Spleen (tissue), 11 donors: ENCODE data around the gene CHD9NB. TPM values are rescaled to one million over a fixed set of nuclear protein-coding genes. Genes with fewer than 3 reads are reported as not detected.

Source experiments
- DNase-seq: peaks from one replicate; pipeline ENCODE4 v3.0.0-alpha.2; 2020
- H3K27ac ChIP-seq, 8 donors: fragments of 200-600 bp; sonication (generic) in 7 of 8; 1 replicate in 4 of 8; 2 replicates in 4 of 8; pipeline versions ENCODE4 v1.5.0 to v1.8.0; 2016 to 2021; ENCODE audit warnings: inconsistent platforms in 4 of 8, mild to moderate bottlenecking in 4 of 8, moderate library complexity in 1 of 8
- H3K27me3 ChIP-seq, 7 donors: fragments of 200-600 bp; sonication (generic) in 6 of 7; replicated peaks in 1 of 7; 1 replicate in 4 of 7; 2 replicates in 3 of 7; pipeline versions ENCODE4 v1.5.0 to v1.8.0; 2016 to 2021; ENCODE audit warnings: inconsistent platforms in 3 of 7, mild to moderate bottlenecking in 1 of 7
- H3K36me3 ChIP-seq, 6 donors: fragments of 200-600 bp; sonication (generic) in 5 of 6; 1 replicate in 4 of 6; 2 replicates in 2 of 6; pipeline versions ENCODE4 v1.5.0 to v1.8.0; 2016 to 2021; ENCODE audit warnings: inconsistent platforms in 2 of 6
- H3K4me1 ChIP-seq, 6 donors: fragments of 200-600 bp; sonication (generic) in 5 of 6; 1 replicate in 3 of 6; 2 replicates in 3 of 6; pipeline versions ENCODE4 v1.5.0 to v1.8.0; 2016 to 2021; ENCODE audit warnings: inconsistent platforms in 3 of 6
- H3K4me3 ChIP-seq, 8 donors: fragments of 200-600 bp; sonication (generic) in 7 of 8; 1 replicate in 4 of 8; 2 replicates in 4 of 8; pipeline versions ENCODE4 v1.5.0 to v1.8.0; 2016 to 2021; ENCODE audit warnings: inconsistent platforms in 4 of 8, mild to moderate bottlenecking in 4 of 8, moderate library complexity in 2 of 8
- H3K9me3 ChIP-seq, 8 donors: fragments of 200-600 bp; sonication (generic) in 7 of 8; 1 replicate in 4 of 8; 2 replicates in 4 of 8; pipeline versions ENCODE4 v1.5.0 to v1.8.0; 2016 to 2021; ENCODE audit warnings: inconsistent platforms in 4 of 8
- CTCF ChIP-seq, 11 experiments: fragments of 200-600 bp in 7 of 11; fragments of 450-650 bp in 4 of 11; sonication (generic) in 4 of 11; IDR thresholded peaks in 8 of 11; conservative IDR thresholded peaks in 3 of 11; 1 replicate in 7 of 11; 2 replicates in 4 of 11; pipeline versions ENCODE4 v1.4.0 to v1.8.0; 2016 to 2021; ENCODE audit warnings: antibody characterized with exemption in 11 of 11, inconsistent platforms in 4 of 11, mild to moderate bottlenecking in 1 of 11
- POLR2A ChIP-seq, 3 donors: fragments of 450-650 bp; IDR thresholded peaks; one replicate each; pipeline ENCODE4 v1.5.1; 2017; ENCODE audit warnings: antibody characterized with exemption in 3 of 3, mild to moderate bottlenecking in 1 of 3
- POLR2AphosphoS5 ChIP-seq, 3 donors: sonication (generic); formaldehyde crosslinking; IDR thresholded peaks; one replicate each; pipeline ENCODE4 v1.5.1; 2017; ENCODE audit warnings: antibody characterized with exemption in 3 of 3
- WGBS, 5 donors: extraction: QIAGEN DNeasy Blood & Tissue Kit in 3 of 5; methylation state at CpG; one replicate each; pipeline versions ENCODE4 v1.1.5 to v1.1.7; 2013 to 2018; 5-methylcytosine and 5-hydroxymethylcytosine counted together
- intact Hi-C: fragments of 100-400 bp; cut with DNase I; formaldehyde crosslinking; loops from one replicate; pipeline ENCODE4 v1.15.0; 2023; ENCODE audit warnings: low total_unique reads
- polyA plus RNA-seq, 3 donors: library from polyadenylated mRNA; stranded (reverse); fragments of 200-250 nt; gene quantifications; one replicate each; pipeline ENCODE4 v1.2.1, GENCODE V29; 2013
- total RNA-seq, 7 donors: library from RNA; depleted of rRNA in 3 of 7; stranded (reverse); fragments of >200 nt in 3 of 7; fragmentation: NEBNext Ultra II Directional in 4 of 7; extraction: Animal tissue kit (Norgen Biotek cat#: 25700) in 4 of 7; gene quantifications; one replicate each; pipeline versions ENCODE4 v1.1.0 to v1.2.1, GENCODE V29; 2016 to 2021
- donor health status: healthy with polysubstance abuse.
- donor health status: DM: no; HTN: no; CAD: no; lungs with moderate emphysema.
- donor health status: DM: no; HTN: no; CAD: no.
- donor health status: Bipolar disorder and iron deficiency.
- donor health status: healthy.
- donor health status: DM: no; HTN: no; CAD: no.
- donor health status: DM: yes; HTN: yes; CAD: no.

Gene CHD9NB
- total and polyA plus RNA-seq, 10 donors: 0.10 to 0.27 TPM; not detected in 8

DNA sequence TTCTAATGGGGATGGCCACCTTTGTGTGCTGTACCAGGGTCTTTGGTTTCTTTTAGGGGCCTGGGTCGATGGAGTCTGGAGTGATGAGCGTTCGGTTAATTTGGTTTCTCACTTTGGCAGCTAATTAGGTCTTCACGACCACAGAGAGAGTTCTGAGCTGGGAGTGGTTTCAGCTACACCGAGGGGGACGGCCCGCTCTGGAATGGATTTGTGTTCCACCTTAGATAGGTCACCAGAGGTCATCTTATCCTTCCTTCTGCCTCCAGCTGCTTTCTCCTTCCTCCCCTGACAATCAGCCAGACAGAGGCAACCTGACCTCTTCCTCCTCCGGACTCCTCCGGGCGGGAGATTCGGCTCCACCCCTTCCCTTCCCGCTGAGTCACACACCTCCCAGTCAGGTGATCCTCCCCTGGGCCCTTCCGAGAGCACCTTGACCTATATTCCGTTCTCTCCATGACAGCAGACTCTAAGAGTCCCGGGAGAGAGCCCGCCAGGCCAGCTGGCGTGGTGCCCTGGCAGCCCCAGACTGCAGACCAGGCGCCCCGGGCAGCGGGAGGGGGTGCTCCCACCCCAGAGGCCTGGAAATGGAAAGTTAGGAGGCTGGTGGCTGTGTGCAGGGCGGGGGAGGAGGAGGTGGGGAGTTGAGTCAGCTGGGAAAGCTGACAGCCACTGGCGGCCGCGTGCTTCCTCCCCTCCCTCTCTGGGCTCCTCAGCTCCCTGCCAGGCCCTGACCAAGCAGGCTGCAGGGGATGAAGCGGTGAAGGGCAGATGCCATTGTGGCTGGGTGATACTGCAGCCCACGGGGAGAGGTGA is 46.8 kb upstream of the CHD9NB start:
- peak; percentile 91 for DNase-seq
- Histone ChIP-seq H3K4me1 (peaks cover 31 to 76% (median 53%) of the 10 kb centered on the region in 6 donors), H3K27me3 (no peaks in the 10 kb centered on the region), H3K36me3 (no peaks in the 10 kb centered on the region), H3K9me3 (no peaks in the 10 kb centered on the region), H3K4me3 (peak overlapping the region; percentile 22 to 68 (median 44)), H3K27ac (peak overlapping the region; percentile 80 to 93 (median 90))
- no peak for TF ChIP-seq POLR2A (IDR thresholded peaks at IDR 0.05)
- peak in 1 of 11 experiments; percentile 3 for TF ChIP-seq CTCF (IDR thresholded peaks at IDR 0.05 in 8 of 11, conservative IDR thresholded peaks at IDR 0.05 in 3 of 11)
- peak; percentile 47 to 84 (median 78) for TF ChIP-seq POLR2AphosphoS5 (IDR thresholded peaks at IDR 0.05)
- 0 to 4% (median 2%) methylated on average over 26 of the region's 26 CpGs for WGBS, 5 donors
- intact Hi-C loops: no loop called here

GRCh38 chr16:53098526-53099317 is 46.0 kb upstream of the CHD9NB start:
- peak overlapping the region; percentile 80 to 93 (median 90) for H3K27ac ChIP-seq
- WGBS, 5 donors: 9 to 23% (median 13%) methylated on average over 16 of the region's 16 CpGs
- no peaks in the 10 kb centered on the region for H3K9me3 ChIP-seq
- no peaks in the 10 kb centered on the region for H3K27me3 ChIP-seq
- H3K4me3 ChIP-seq: peak overlapping the region; percentile 22 to 68 (median 44)
- peak; percentile 77 to 86 (median 80) for TF ChIP-seq POLR2AphosphoS5 (IDR thresholded peaks at IDR 0.05)
- no peak for TF ChIP-seq CTCF (IDR thresholded peaks at IDR 0.05 in 8 of 11, conservative IDR thresholded peaks at IDR 0.05 in 3 of 11)
- no peak for TF ChIP-seq POLR2A (IDR thresholded peaks at IDR 0.05)
- peaks cover 38 to 84% (median 61%) of the 10 kb centered on the region in 6 donors for H3K4me1 ChIP-seq
- DNase-seq: peak; percentile 93
- H3K36me3 ChIP-seq: no peaks in the 10 kb centered on the region
- intact Hi-C loops: no loop called here

DNA sequence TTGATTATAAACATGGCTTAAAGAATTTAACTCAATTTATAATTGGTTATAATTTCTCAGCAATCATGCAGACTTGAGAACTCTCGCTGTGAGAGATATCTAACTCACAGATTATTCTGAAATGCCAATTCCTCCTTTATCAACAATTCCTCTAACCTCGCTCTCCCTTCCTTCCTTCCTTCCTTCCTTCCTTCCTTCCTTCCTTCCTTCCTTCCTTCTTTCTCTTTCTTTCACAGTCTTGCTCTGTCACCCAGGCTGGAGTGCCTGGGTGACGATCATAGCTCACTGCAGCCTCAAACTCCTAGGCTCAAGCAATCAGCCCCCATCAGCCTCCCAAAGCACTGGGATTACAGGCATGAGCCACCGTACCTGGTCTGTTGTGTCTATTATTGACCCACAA is 44.5 kb upstream of the CHD9NB start:
- peak overlapping the region in 4 of 8 donors; percentile 90 to 93 (median 90) for H3K27ac ChIP-seq
- WGBS, 5 donors: 59 to 69% (median 65%) methylated on average over 4 of the region's 4 CpGs
- no peaks in the 10 kb centered on the region for H3K27me3 ChIP-seq
- H3K4me3 ChIP-seq: no peak overlapping the region
- H3K9me3 ChIP-seq: no peaks in the 10 kb centered on the region
- no peaks in the 10 kb centered on the region for H3K36me3 ChIP-seq
- no peak for DNase-seq
- peaks cover 42 to 95% (median 76%) of the 10 kb centered on the region in 6 donors for H3K4me1 ChIP-seq
- TF ChIP-seq CTCF (IDR thresholded peaks at IDR 0.05 in 8 of 11, conservative IDR thresholded peaks at IDR 0.05 in 3 of 11) (no peak), POLR2A (IDR thresholded peaks at IDR 0.05) (no peak), POLR2AphosphoS5 (IDR thresholded peaks at IDR 0.05) (no peak)
- intact Hi-C loops: no loop called here
